Neural cell (in vitro differentiated cells): ENCODE results near the gene LZIC. TPM values are rescaled to one million over a fixed set of nuclear protein-coding genes. Genes with fewer than 3 reads are reported as not detected.

Experiments
- H2AFZ ChIP-seq: fragments of 200-600, 300-800 bp; sonication (generic), shearing (Covaris generic); 2 replicates; pipeline ENCODE4 v1.6.0; 2014; ENCODE audit warnings: low read depth, mild to moderate bottlenecking, antibody characterized with exemption, low read length, moderate library complexity
- H3F3A ChIP-seq: fragments of 200-600 bp; shearing (Covaris generic); 2 replicates; pipeline ENCODE4 v1.6.1; 2016; ENCODE audit warnings: mild to moderate bottlenecking, moderate library complexity, mixed read lengths, antibody characterized with exemption, low read length; ENCODE audit not compliant: insufficient read depth, poor library complexity, severe bottlenecking
- H3K27ac ChIP-seq: fragments of 200-600, 300-800 bp; sonication (generic), shearing (Covaris generic); 2 replicates; pipeline ENCODE4 v1.5.1; 2014; ENCODE audit warnings: mild to moderate bottlenecking, low read length, moderate library complexity
- H3K27me3 ChIP-seq: fragments of 300-800, 200-600 bp; sonication (generic), shearing (Covaris generic); 2 replicates; pipeline ENCODE4 v1.6.0; 2014; ENCODE audit warnings: mild to moderate bottlenecking, low read depth, low read length, moderate library complexity; ENCODE audit not compliant: insufficient read depth
- H3K36me3 ChIP-seq: fragments of 300-800, 200-600 bp; sonication (generic), shearing (Covaris generic); 2 replicates; pipeline ENCODE4 v1.5.1; 2014; ENCODE audit warnings: mild to moderate bottlenecking, antibody characterized with exemption, low read length, moderate library complexity; ENCODE audit not compliant: insufficient read depth
- H3K4me2 ChIP-seq: fragments of 300-800, 200-600 bp; sonication (generic), shearing (Covaris generic); 2 replicates; pipeline ENCODE4 v1.6.0; 2014; ENCODE audit warnings: mild to moderate bottlenecking, low read length
- H3K4me3 ChIP-seq: fragments of 300-800, 200-600 bp; sonication (generic), shearing (Covaris generic); 2 replicates; pipeline ENCODE4 v1.5.1; 2014; ENCODE audit warnings: mild to moderate bottlenecking, low read length, moderate library complexity
- H3K79me2 ChIP-seq: fragments of 200-600 bp; shearing (Covaris generic); replicated peaks from 2 replicates; pipeline ENCODE4 v1.6.0; 2014; ENCODE audit warnings: mild to moderate bottlenecking, low read length, moderate library complexity; ENCODE audit not compliant: insufficient read depth
- H3K9ac ChIP-seq: fragments of 300-800, 200-600 bp; sonication (generic), shearing (Covaris generic); 2 replicates; pipeline ENCODE4 v1.6.1; 2016; ENCODE audit warnings: mild to moderate bottlenecking, low read length, mixed read lengths
- H3K9me2 ChIP-seq: fragments of 200-600 bp; shearing (Covaris generic); 2 replicates; pipeline ENCODE4 v1.6.1; 2016; ENCODE audit warnings: mild to moderate bottlenecking, low read length, mixed read lengths; ENCODE audit not compliant: insufficient read depth
- H3K9me3 ChIP-seq: fragments of 200-600, 300-800 bp; sonication (generic), shearing (Covaris generic); 2 replicates; pipeline ENCODE4 v1.6.1; 2016; ENCODE audit warnings: mild to moderate bottlenecking, mixed run types, low read length, moderate library complexity, mixed read lengths
- H4K20me1 ChIP-seq: fragments of 200-600 bp; shearing (Covaris generic); 2 replicates; pipeline ENCODE4 v1.6.1; 2016; ENCODE audit warnings: mild to moderate bottlenecking, mixed run types; ENCODE audit not compliant: insufficient read depth
- CTCF ChIP-seq: fragments of 450-650 bp; IDR thresholded peaks from 2 replicates; pipeline ENCODE4 v1.5.1; 2014; ENCODE audit warnings: antibody characterized with exemption, mild to moderate bottlenecking, moderate library complexity; ENCODE audit not compliant: poor library complexity, severe bottlenecking
- EP300 ChIP-seq: fragments of 450-650 bp; conservative IDR thresholded peaks from 2 replicates; pipeline ENCODE4 v1.6.1; 2014; ENCODE audit warnings: antibody characterized with exemption, mild to moderate bottlenecking, moderate library complexity; ENCODE audit not compliant: poor library complexity, severe bottlenecking
- EZH2 ChIP-seq: fragments of 200-600, 300-800 bp; shearing (Covaris generic), sonication (generic); IDR thresholded peaks from 2 replicates; pipeline ENCODE4 v1.6.1; 2014; ENCODE audit warnings: antibody characterized with exemption, low read length, borderline replicate concordance, mild to moderate bottlenecking; ENCODE audit not compliant: insufficient read depth, poor library complexity, severe bottlenecking
- MXI1 ChIP-seq: fragments of 450-650 bp; conservative IDR thresholded peaks from 2 replicates; pipeline ENCODE4 v1.6.1; 2014; ENCODE audit warnings: antibody characterized with exemption, mild to moderate bottlenecking; ENCODE audit not compliant: poor library complexity, severe bottlenecking
- POLR2AphosphoS5 ChIP-seq: IDR thresholded peaks from 2 replicates; pipeline ENCODE4 v1.6.1; 2012
- RAD21 ChIP-seq: fragments of 450-650 bp; conservative IDR thresholded peaks from 2 replicates; pipeline ENCODE4 v1.6.1; 2014; ENCODE audit warnings: antibody characterized with exemption, mild to moderate bottlenecking, moderate library complexity
- REST ChIP-seq: IDR thresholded peaks from 2 replicates; pipeline ENCODE4 v1.6.1; 2012; ENCODE audit warnings: borderline replicate concordance
- SMC3 ChIP-seq: fragments of 450-650 bp; conservative IDR thresholded peaks from 2 replicates; pipeline ENCODE4 v1.6.1; 2014; ENCODE audit warnings: antibody characterized with exemption, mild to moderate bottlenecking, moderate library complexity; ENCODE audit not compliant: poor library complexity
- TAF1 ChIP-seq: IDR thresholded peaks from 2 replicates; pipeline ENCODE4 v1.6.1; 2012; ENCODE audit warnings: low read depth
- polyA plus RNA-seq: library from polyadenylated mRNA; depleted of rRNA; stranded (reverse); fragments of >200 nt; gene quantifications from 2 replicates; pipeline ENCODE4 v1.2.3, GENCODE V29; 2014

LZIC gene
- polyA plus RNA-seq, 1 donor from 2014 or later: 57.2 TPM

- H3K36me3 ChIP-seq: no peaks in the 10 kb centered on the region
- no peak overlapping the region for H3K27ac ChIP-seq
- no peak overlapping the region for H2AFZ ChIP-seq
- peaks cover 8% of the 10 kb centered on the region for H3K27me3 ChIP-seq
- H3K9me3 ChIP-seq: no peaks in the 10 kb centered on the region
- no peaks in the 10 kb centered on the region for H3K9me2 ChIP-seq
- no peak overlapping the region for H3K4me3 ChIP-seq
- H3K79me2 ChIP-seq: no peaks in the 10 kb centered on the region
- no peak overlapping the region for H3K9ac ChIP-seq
- TF ChIP-seq SMC3 (no peak), CTCF (no peak), MXI1 (no peak), TAF1 (no peak), RAD21 (no peak), REST (no peak), POLR2AphosphoS5 (no peak), EZH2 (no peak), EP300 (no peak)
- no peaks in the 10 kb centered on the region for H3F3A ChIP-seq
- H4K20me1 ChIP-seq: no peaks in the 10 kb centered on the region
- no peak overlapping the region for H3K4me2 ChIP-seq
Measured at GRCh38 chr1:9990944-9991343, 47.8 kb upstream of the LZIC start.

- H3K4me2 ChIP-seq: no peak overlapping the region
- TF ChIP-seq TAF1: no peak
- no peak for TF ChIP-seq RAD21
- no peak for TF ChIP-seq REST
- TF ChIP-seq MXI1: no peak
- no peaks in the 10 kb centered on the region for H3K27me3 ChIP-seq
- no peak overlapping the region for H3K27ac ChIP-seq
- H3K9ac ChIP-seq: no peak overlapping the region
- no peaks in the 10 kb centered on the region for H3F3A ChIP-seq
- H3K79me2 ChIP-seq: no peaks in the 10 kb centered on the region
- no peak overlapping the region for H2AFZ ChIP-seq
- H3K9me2 ChIP-seq: no peaks in the 10 kb centered on the region
- no peaks in the 10 kb centered on the region for H4K20me1 ChIP-seq
- no peaks in the 10 kb centered on the region for H3K36me3 ChIP-seq
- H3K4me3 ChIP-seq: no peak overlapping the region
- no peaks in the 10 kb centered on the region for H3K9me3 ChIP-seq
Measured at GRCh38 chr1:9989773-9990172, 46.6 kb upstream of the LZIC start.
